ENCODE data around the gene MR1. TPM values are rescaled to one million over a fixed set of nuclear protein-coding genes. Genes with fewer than 3 reads are reported as not detected.
A peak's percentile ranks its signal among the peaks of the same experiment; 100 is the strongest.

The MR1 gene
- total and polyA plus RNA-seq, 2 of the 13 experiments (the other 11 are each of a cell fraction or from before 2014, with no cell fraction given), result 7.7 to 10.4 TPM

- TF ChIP-seq THYN1 (CRISPR knock-in tag; IDR thresholded peaks at IDR 0.05; ENCODE audit: borderline replicate concordance, low read depth), result no peak
- TF ChIP-seq ZFAT (CRISPR knock-in tag; conservative IDR thresholded peaks at IDR 0.05), result no peak
- no peak for TF ChIP-seq ZNF260 (CRISPR knock-in tag; IDR thresholded peaks at IDR 0.05; ENCODE audit: borderline replicate concordance, low read depth)
- TF ChIP-seq ZSCAN5A (CRISPR knock-in tag; IDR thresholded peaks at IDR 0.05; ENCODE audit: borderline replicate concordance), result no peak; the same call in 1 of the 2 replicates
- TF ChIP-seq NRL (CRISPR knock-in tag; IDR thresholded peaks at IDR 0.05; ENCODE audit: borderline replicate concordance), result 0 out of 2 replicates have a peak, but pooled peaks have one; percentile 28
- no peak for TF ChIP-seq ZNF326 (CRISPR knock-in tag; IDR thresholded peaks at IDR 0.05; ENCODE audit: borderline replicate concordance)
- no peak for TF ChIP-seq ZBTB43 (CRISPR knock-in tag; conservative IDR thresholded peaks at IDR 0.05)
- TF ChIP-seq MAX (IDR thresholded peaks at IDR 0.05), result peak; percentile 56; the same call in 1 of the 2 replicates
- peak; percentile 72 for TF ChIP-seq POGZ (CRISPR knock-in tag; IDR thresholded peaks at IDR 0.05)
- 0 out of 2 replicates have a peak, but pooled peaks have one; percentile 20 for TF ChIP-seq KMT2B (CRISPR knock-in tag; IDR thresholded peaks at IDR 0.05)
- TF ChIP-seq THAP11 (CRISPR knock-in tag; IDR thresholded peaks at IDR 0.05), result peak; percentile 43; the same call in 1 of the 2 replicates
- TF ChIP-seq, protein P1, sequence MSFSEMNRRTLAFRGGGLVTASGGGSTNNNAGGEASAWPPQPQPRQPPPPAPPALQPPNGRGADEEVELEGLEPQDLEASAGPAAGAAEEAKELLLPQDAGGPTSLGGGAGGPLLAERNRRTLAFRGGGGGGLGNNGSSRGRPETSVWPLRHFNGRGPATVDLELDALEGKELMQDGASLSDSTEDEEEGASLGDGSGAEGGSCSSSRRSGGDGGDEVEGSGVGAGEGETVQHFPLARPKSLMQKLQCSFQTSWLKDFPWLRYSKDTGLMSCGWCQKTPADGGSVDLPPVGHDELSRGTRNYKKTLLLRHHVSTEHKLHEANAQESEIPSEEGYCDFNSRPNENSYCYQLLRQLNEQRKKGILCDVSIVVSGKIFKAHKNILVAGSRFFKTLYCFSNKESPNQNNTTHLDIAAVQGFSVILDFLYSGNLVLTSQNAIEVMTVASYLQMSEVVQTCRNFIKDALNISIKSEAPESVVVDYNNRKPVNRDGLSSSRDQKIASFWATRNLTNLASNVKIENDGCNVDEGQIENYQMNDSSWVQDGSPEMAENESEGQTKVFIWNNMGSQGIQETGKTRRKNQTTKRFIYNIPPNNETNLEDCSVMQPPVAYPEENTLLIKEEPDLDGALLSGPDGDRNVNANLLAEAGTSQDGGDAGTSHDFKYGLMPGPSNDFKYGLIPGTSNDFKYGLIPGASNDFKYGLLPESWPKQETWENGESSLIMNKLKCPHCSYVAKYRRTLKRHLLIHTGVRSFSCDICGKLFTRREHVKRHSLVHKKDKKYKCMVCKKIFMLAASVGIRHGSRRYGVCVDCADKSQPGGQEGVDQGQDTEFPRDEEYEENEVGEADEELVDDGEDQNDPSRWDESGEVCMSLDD (CRISPR knock-in tag; IDR thresholded peaks at IDR 0.05; ENCODE audit: borderline replicate concordance), result no peak
- TF ChIP-seq, protein P2, sequence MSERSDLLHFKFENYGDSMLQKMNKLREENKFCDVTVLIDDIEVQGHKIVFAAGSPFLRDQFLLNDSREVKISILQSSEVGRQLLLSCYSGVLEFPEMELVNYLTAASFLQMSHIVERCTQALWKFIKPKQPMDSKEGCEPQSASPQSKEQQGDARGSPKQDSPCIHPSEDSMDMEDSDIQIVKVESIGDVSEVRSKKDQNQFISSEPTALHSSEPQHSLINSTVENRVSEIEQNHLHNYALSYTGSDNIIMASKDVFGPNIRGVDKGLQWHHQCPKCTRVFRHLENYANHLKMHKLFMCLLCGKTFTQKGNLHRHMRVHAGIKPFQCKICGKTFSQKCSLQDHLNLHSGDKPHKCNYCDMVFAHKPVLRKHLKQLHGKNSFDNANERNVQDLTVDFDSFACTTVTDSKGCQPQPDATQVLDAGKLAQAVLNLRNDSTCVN (CRISPR knock-in tag; IDR thresholded peaks at IDR 0.05; ENCODE audit: borderline replicate concordance), result peak; percentile 89; the same call in 1 of the 2 replicates
- no peak for TF ChIP-seq PITX1 (CRISPR knock-in tag; IDR thresholded peaks at IDR 0.05)
- TF ChIP-seq POLR2G (IDR thresholded peaks at IDR 0.05; ENCODE audit: low read depth, low read length), result peak; percentile 27; the same call in 1 of the 2 replicates
- TF ChIP-seq FOXP1 (IDR thresholded peaks at IDR 0.05), result no peak
- TF ChIP-seq FOXP1 (CRISPR knock-in tag; IDR thresholded peaks at IDR 0.05), result peak; percentile 73
- TF ChIP-seq, protein P3, sequence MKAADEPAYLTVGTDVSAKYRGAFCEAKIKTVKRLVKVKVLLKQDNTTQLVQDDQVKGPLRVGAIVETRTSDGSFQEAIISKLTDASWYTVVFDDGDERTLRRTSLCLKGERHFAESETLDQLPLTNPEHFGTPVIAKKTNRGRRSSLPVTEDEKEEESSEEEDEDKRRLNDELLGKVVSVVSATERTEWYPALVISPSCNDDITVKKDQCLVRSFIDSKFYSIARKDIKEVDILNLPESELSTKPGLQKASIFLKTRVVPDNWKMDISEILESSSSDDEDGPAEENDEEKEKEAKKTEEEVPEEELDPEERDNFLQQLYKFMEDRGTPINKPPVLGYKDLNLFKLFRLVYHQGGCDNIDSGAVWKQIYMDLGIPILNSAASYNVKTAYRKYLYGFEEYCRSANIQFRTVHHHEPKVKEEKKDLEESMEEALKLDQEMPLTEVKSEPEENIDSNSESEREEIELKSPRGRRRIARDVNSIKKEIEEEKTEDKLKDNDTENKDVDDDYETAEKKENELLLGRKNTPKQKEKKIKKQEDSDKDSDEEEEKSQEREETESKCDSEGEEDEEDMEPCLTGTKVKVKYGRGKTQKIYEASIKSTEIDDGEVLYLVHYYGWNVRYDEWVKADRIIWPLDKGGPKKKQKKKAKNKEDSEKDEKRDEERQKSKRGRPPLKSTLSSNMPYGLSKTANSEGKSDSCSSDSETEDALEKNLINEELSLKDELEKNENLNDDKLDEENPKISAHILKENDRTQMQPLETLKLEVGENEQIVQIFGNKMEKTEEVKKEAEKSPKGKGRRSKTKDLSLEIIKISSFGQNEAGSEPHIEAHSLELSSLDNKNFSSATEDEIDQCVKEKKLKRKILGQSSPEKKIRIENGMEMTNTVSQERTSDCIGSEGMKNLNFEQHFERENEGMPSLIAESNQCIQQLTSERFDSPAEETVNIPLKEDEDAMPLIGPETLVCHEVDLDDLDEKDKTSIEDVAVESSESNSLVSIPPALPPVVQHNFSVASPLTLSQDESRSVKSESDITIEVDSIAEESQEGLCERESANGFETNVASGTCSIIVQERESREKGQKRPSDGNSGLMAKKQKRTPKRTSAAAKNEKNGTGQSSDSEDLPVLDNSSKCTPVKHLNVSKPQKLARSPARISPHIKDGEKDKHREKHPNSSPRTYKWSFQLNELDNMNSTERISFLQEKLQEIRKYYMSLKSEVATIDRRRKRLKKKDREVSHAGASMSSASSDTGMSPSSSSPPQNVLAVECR (CRISPR knock-in tag; IDR thresholded peaks at IDR 0.05; ENCODE audit: borderline replicate concordance), result peak; percentile 48; the same call in 1 of the 2 replicates
Observed at GRCh38 chr1:181044449-181044966, 10.7 kb downstream of the MR1 start (continued).
